ENCODE measurements around the gene EME1. TPM values are rescaled to one million over a fixed set of nuclear protein-coding genes. Genes with fewer than 3 reads are reported as not detected.

Gene EME1
- total RNA-seq, 4 donors from 2014 or later: 0.27 to 1.3 (median 0.38) TPM

GRCh38 chr17:50363217-50364060, 9.6 kb upstream of the EME1 start:
- intact Hi-C loops (cut with DNase I; ENCODE audit: low total_unique reads): loop anchor here (10.0 kb wide), 1 partner anchor 111 kb away; the partner anchor contains the start of gene RSAD1
- no peak overlapping the region for H3K4me3 ChIP-seq (ENCODE audit: low read depth, poor library complexity, severe bottlenecking)
- TF ChIP-seq POLR2A (IDR thresholded peaks at IDR 0.05): no peak
- TF ChIP-seq CTCF (IDR thresholded peaks at IDR 0.05): no peak
- 48 to 55% methylated on average over 8 of the region's 8 CpGs for WGBS, 2 donors
- DNase-seq (ENCODE audit: low spot score in 2 of 2): peak in 1 of 2 donors; percentile 46

DNA sequence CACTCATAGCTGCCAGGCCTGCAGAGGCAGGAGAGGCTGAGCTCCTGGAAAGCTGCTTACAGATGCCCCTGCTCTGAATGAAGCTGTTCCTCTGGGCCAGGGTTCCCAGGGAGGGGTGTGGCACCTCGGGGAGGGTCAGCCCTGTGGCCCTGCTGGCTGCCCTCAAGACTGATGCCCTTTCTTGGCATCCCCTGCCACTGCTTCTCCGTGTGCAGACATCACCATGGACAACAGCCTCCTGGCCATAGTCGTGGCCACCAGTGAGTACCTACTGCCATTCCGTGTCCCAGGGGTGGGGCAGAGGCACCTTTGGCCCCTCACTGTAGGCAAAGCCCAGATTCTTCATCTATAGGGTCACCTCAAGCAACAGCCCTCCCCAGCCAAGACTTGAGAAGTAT, 9.0 kb upstream of the EME1 start:
- intact Hi-C loops (cut with DNase I; ENCODE audit: low total_unique reads): loop anchor here (10.0 kb wide), 1 partner anchor 111 kb away; the partner anchor contains the start of gene RSAD1
- no peak overlapping the region for H3K4me3 ChIP-seq (ENCODE audit: low read depth, poor library complexity, severe bottlenecking)
- no peak for TF ChIP-seq POLR2A (IDR thresholded peaks at IDR 0.05)
- no peak for TF ChIP-seq CTCF (IDR thresholded peaks at IDR 0.05)
- 42 to 53% methylated on average over 4 of the region's 4 CpGs for WGBS, 2 donors
- DNase-seq (ENCODE audit: low spot score in 2 of 2): no peak

- TF ChIP-seq POLR2A (IDR thresholded peaks at IDR 0.05): no peak
- no peak for TF ChIP-seq CTCF (IDR thresholded peaks at IDR 0.05)
- whole genome bisulfite sequencing, 2 donors: 74 to 84% methylated on average over 8 to 9 of the region's 9 CpGs
- DNase-seq (ENCODE audit: low spot score in 2 of 2): no peak
- no peak overlapping the region for H3K4me3 ChIP-seq (ENCODE audit: low read depth, poor library complexity, severe bottlenecking)
- intact Hi-C loops (cut with DNase I; ENCODE audit: low total_unique reads): loop anchor here (10.0 kb wide), 1 partner anchor 110 kb away; the partner anchor contains the start of gene RSAD1
These were observed 8.3 kb upstream of the EME1 start for GRCh38 chr17:50364715-50365114.

- WGBS, 2 donors: 65 to 92% methylated on average over 2 of the region's 2 CpGs
- no peak overlapping the region for H3K4me3 ChIP-seq (ENCODE audit: low read depth, poor library complexity, severe bottlenecking)
- TF ChIP-seq CTCF (IDR thresholded peaks at IDR 0.05) (no peak), POLR2A (IDR thresholded peaks at IDR 0.05) (no peak)
- no peak for DNase-seq (ENCODE audit: low spot score in 2 of 2)
- intact Hi-C loops (cut with DNase I; ENCODE audit: low total_unique reads): loop anchor here (10.0 kb wide), 1 partner anchor 110 kb away; the partner anchor contains the start of gene RSAD1
These were observed 7.9 kb upstream of the EME1 start for GRCh38 chr17:50365165-50365564.

DNA sequence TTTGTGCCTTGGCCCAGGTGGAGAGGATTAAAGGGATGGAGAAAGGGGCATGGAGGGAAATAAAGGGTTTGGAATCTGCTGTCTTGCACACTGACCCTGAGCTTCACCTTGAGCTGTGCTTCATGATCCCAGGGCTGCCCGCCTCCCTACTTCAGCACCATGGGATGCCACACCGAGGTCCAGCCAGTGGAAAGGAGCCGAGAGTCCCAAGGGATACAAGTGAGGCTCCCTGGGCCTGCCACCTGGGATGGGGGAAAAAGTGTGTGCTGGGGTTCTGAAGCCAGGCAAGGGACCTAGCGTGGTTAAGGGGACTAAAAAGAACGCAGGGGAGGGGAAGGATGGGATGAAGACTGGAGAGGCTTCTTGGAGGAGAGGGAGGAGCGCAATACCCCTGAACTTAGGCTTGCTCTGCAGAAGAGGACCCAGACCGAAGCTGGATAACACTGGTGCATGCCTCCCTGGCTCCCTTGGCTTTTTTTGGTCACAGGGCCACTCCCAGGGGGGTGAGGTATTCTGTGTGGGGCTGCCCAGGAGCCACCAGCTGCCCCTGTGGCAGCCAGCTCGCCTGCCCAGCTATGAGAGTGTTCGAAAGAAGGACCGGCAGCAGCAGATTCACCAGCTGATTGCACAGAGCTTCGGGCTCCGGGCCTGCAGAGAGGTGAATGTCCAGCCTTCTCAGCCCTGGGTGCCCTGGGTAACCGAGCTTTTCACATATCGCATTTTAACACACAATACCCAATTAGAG, 7.2 kb upstream of the EME1 start:
- intact Hi-C loops (cut with DNase I; ENCODE audit: low total_unique reads): loop anchor here (10.0 kb wide), 1 partner anchor 109 kb away; the partner anchor contains the start of gene RSAD1
- WGBS, 2 donors: 90 to 95% methylated on average over 14 of the region's 14 CpGs
- H3K4me3 ChIP-seq (ENCODE audit: low read depth, poor library complexity, severe bottlenecking): no peak overlapping the region
- TF ChIP-seq POLR2A (IDR thresholded peaks at IDR 0.05) (no peak), CTCF (IDR thresholded peaks at IDR 0.05) (no peak)
- no peak for DNase-seq (ENCODE audit: low spot score in 2 of 2)

All from lower leg skin (tissue), 4 donors.